HCT116 (cell line): ENCODE data around the gene ALG1L2. TPM values are rescaled to one million over a fixed set of nuclear protein-coding genes. Genes with fewer than 3 reads are reported as not detected.

ENCODE experiments used
- ATAC-seq: fragments of 200-7000 bp; cut with Tn5 transposase; 2 replicates; pipeline ENCODE4 v1.9.1; 2020; ENCODE audit warnings: mild to moderate bottlenecking, moderate library complexity
- BruUV-seq: library from RNA; stranded (reverse); fragments of 400-500 nt; replicated peaks from 2 replicates; lab custom pipeline; 2021; lab: Mats Ljungman, UMichigan
- CTCF ChIA-PET: fragments of 300-600 bp; sonication (Branson Sonifier 250); formaldehyde crosslinking; loops from one replicate; lab custom pipeline; 2021; ENCODE audit warnings: antibody characterized with exemption; lab: Charles Lee
- POLR2A ChIA-PET: fragments of 300-600, 350-600 bp; sonication (Branson Sonifier 250); formaldehyde crosslinking; loops from one replicate; lab custom pipeline; 2021; ENCODE audit warnings: antibody characterized with exemption; lab: Charles Lee
- RAD21 ChIA-PET, 2 experiments: fragments of 300-600 bp; sonication (Branson Sonifier 250); formaldehyde crosslinking; loops; one replicate each; lab custom pipeline; 2023; ENCODE audit warnings: low total read pairs in 2 of 2; ENCODE audit not compliant: uncharacterized antibody in 2 of 2, unreplicated experiment in 2 of 2, low non-redundant PET in 1 of 2; lab: Charles Lee
- DNase-seq: peaks from one replicate; pipeline ENCODE4 v3.0.0-alpha.2; 2010; ENCODE audit warnings: low read depth, low spot score
- H2AFZ ChIP-seq: fragments of 200-600 bp; shearing (Covaris generic), sonication (generic); 2 replicates; pipeline ENCODE4 v1.6.1; 2017; ENCODE audit warnings: low read depth, mixed run types, mixed read lengths, antibody characterized with exemption, low read length; ENCODE audit not compliant: poor library complexity, severe bottlenecking
- H3K27ac ChIP-seq: 2 replicates; pipeline ENCODE4 v1.5.1; 2012; ENCODE audit warnings: low read depth, low read length
- H3K27me3 ChIP-seq: fragments of 200-600 bp; sonication (generic); 2 replicates; pipeline ENCODE4 v1.6.1; 2016; ENCODE audit warnings: mixed run types, low read length, mixed read lengths; ENCODE audit not compliant: insufficient read depth
- H3K36me3 ChIP-seq, 2 experiments: fragments of 200-500 bp in 1 of 2; fragments of 200-600 bp in 1 of 2; sonication (Bioruptor generic) in 1 of 2; sonication (generic) in 1 of 2; 2 replicates each; pipeline versions ENCODE4 v1.5.1 to v1.6.1; 2014 to 2016; ENCODE audit warnings: low read length in 2 of 2, inconsistent platforms in 1 of 2, mixed read lengths in 1 of 2, mixed run types in 1 of 2; ENCODE audit not compliant: insufficient read depth in 2 of 2, control insufficient read depth in 1 of 2
- H3K4me1 ChIP-seq, 2 experiments: fragments of 200-600 bp in 1 of 2; sonication (generic) in 1 of 2; 2 replicates each; pipeline versions ENCODE4 v1.5.1 to v1.6.1; 2012 to 2017; ENCODE audit warnings: low read length in 2 of 2, inconsistent platforms in 1 of 2, mild to moderate bottlenecking in 1 of 2, mixed read lengths in 1 of 2, mixed run types in 1 of 2, moderate library complexity in 1 of 2; ENCODE audit not compliant: insufficient read depth in 2 of 2, control insufficient read depth in 1 of 2
- H3K4me2 ChIP-seq: fragments of 200-600 bp; sonication (generic); 2 replicates; pipeline ENCODE4 v1.6.1; 2017; ENCODE audit warnings: mixed run types, low read length, mixed read lengths
- H3K4me3 ChIP-seq, 2 experiments: fragments of 200-600 bp in 1 of 2; sonication (generic) in 1 of 2; replicated peaks in 1 of 2; 2 replicates each; pipeline ENCODE4 v1.5.1; 2011 to 2016; ENCODE audit warnings: low read length in 2 of 2, control low read depth in 1 of 2, low read depth in 1 of 2, mild to moderate bottlenecking in 1 of 2, mixed read lengths in 1 of 2, mixed run types in 1 of 2
- H3K79me2 ChIP-seq: fragments of 200-600 bp; sonication (generic); 2 replicates; pipeline ENCODE4 v1.6.1; 2017; ENCODE audit warnings: mild to moderate bottlenecking, mixed run types, low read length, moderate library complexity, mixed read lengths; ENCODE audit not compliant: insufficient read depth
- H3K9ac ChIP-seq: fragments of 200-600 bp; sonication (generic); 2 replicates; pipeline ENCODE4 v1.6.1; 2016; ENCODE audit warnings: low read length, mixed read lengths
- H3K9me2 ChIP-seq: fragments of 200-600 bp; sonication (generic), shearing (Covaris generic); 2 replicates; pipeline ENCODE4 v1.6.1; 2017; ENCODE audit warnings: mixed run types, mild to moderate bottlenecking, moderate library complexity; ENCODE audit not compliant: insufficient read depth
- H3K9me3 ChIP-seq, 2 experiments: fragments of 200-500 bp in 1 of 2; fragments of 200-600 bp in 1 of 2; sonication (Bioruptor generic) in 1 of 2; sonication (generic) in 1 of 2; 2 replicates each; pipeline ENCODE4 v1.6.1; 2014 to 2017; ENCODE audit warnings: low read length in 2 of 2, mixed read lengths in 2 of 2, inconsistent platforms in 1 of 2, low read depth in 1 of 2, mild to moderate bottlenecking in 1 of 2, mixed run types in 1 of 2, moderate library complexity in 1 of 2; ENCODE audit not compliant: control insufficient read depth in 1 of 2, insufficient read depth in 1 of 2
- H4K20me1 ChIP-seq: fragments of 200-600 bp; sonication (generic), shearing (Covaris generic); 2 replicates; pipeline ENCODE4 v1.6.1; 2017; ENCODE audit warnings: mixed run types, mild to moderate bottlenecking, moderate library complexity; ENCODE audit not compliant: insufficient read depth
- ATF3 ChIP-seq: IDR thresholded peaks from 2 replicates; pipeline ENCODE4 v1.6.1; 2012
- CBX3 ChIP-seq: IDR thresholded peaks from 2 replicates; pipeline ENCODE4 v1.6.1; 2012; ENCODE audit warnings: low read depth
- CEBPB ChIP-seq: IDR thresholded peaks from 2 replicates; pipeline ENCODE4 v1.6.1; 2012; ENCODE audit warnings: low read depth
- CTCF ChIP-seq, 3 experiments: fragments of 200-600 bp in 1 of 3; sonication (generic) in 1 of 3; IDR thresholded peaks in 2 of 3; conservative IDR thresholded peaks in 1 of 3; 2 replicates each; pipeline ENCODE4 v1.5.1; 2012 to 2017; ENCODE audit warnings: low read depth in 2 of 3, low read length in 2 of 3, antibody characterized with exemption in 1 of 3, borderline replicate concordance in 1 of 3, control low read depth in 1 of 3, mild to moderate bottlenecking in 1 of 3, mixed read lengths in 1 of 3, mixed run types in 1 of 3, moderate library complexity in 1 of 3; ENCODE audit not compliant: insufficient read depth in 1 of 3
- EGR1 ChIP-seq: IDR thresholded peaks from 2 replicates; pipeline ENCODE4 v1.6.1; 2012; ENCODE audit warnings: low read depth
- ELF1 ChIP-seq: IDR thresholded peaks from 2 replicates; pipeline ENCODE4 v1.6.1; 2012; ENCODE audit warnings: low read depth, borderline replicate concordance
- EZH2phosphoT487 ChIP-seq: fragments of 200-600 bp; IDR thresholded peaks from 2 replicates; pipeline ENCODE4 v1.6.1; 2018; ENCODE audit warnings: antibody characterized with exemption, borderline replicate concordance
- FOSL1 ChIP-seq: IDR thresholded peaks from 2 replicates; pipeline ENCODE4 v1.6.1; 2012; ENCODE audit warnings: low read depth
- JUND ChIP-seq: IDR thresholded peaks from 2 replicates; pipeline ENCODE4 v1.6.1; 2012
- MAX ChIP-seq: IDR thresholded peaks from 2 replicates; pipeline ENCODE4 v1.6.1; 2012
- POLR2AphosphoS5 ChIP-seq: IDR thresholded peaks from 2 replicates; pipeline ENCODE4 v1.6.1; 2011; ENCODE audit warnings: mild to moderate bottlenecking, low read depth, low read length, moderate library complexity
- REST ChIP-seq: IDR thresholded peaks from 2 replicates; pipeline ENCODE4 v1.6.1; 2012; ENCODE audit warnings: low read depth
- SIN3A ChIP-seq: IDR thresholded peaks from 2 replicates; pipeline ENCODE4 v1.6.1; 2012; ENCODE audit warnings: low read depth
- SP1 ChIP-seq: IDR thresholded peaks from 2 replicates; pipeline ENCODE4 v1.6.1; 2012; ENCODE audit warnings: low read depth
- SRF ChIP-seq: IDR thresholded peaks from 2 replicates; pipeline ENCODE4 v1.6.1; 2012; ENCODE audit warnings: low read depth
- TCF7L2 ChIP-seq: IDR thresholded peaks from 2 replicates; pipeline ENCODE4 v1.7.0; 2011; ENCODE audit warnings: borderline replicate concordance, inconsistent platforms; ENCODE audit not compliant: insufficient read depth, insufficient read length; ENCODE audit errors: extremely low read depth
- YY1 ChIP-seq: IDR thresholded peaks from 2 replicates; pipeline ENCODE4 v1.6.1; 2011; ENCODE audit warnings: low read length, low read depth, moderate library complexity, mild to moderate bottlenecking; ENCODE audit not compliant: insufficient replicate concordance; ENCODE audit errors: extremely low read depth
- ZBTB33 ChIP-seq: IDR thresholded peaks from 2 replicates; pipeline ENCODE4 v1.6.1; 2011; ENCODE audit warnings: mild to moderate bottlenecking, low read length, moderate library complexity; ENCODE audit not compliant: insufficient replicate concordance; ENCODE audit errors: extremely low read depth
- ZFX ChIP-seq: fragments of 450-650 bp; IDR thresholded peaks from 2 replicates; pipeline ENCODE4 v1.6.1; 2017
- intact Hi-C: fragments of 100-400 bp; cut with micrococcal nuclease; formaldehyde crosslinking; loops from 2 replicates; pipeline ENCODE4 v1.10.0; 2022
- total RNA-seq: library from RNA; stranded (reverse); gene quantifications from one replicate; pipeline ENCODE4 v1.2.1, GENCODE V29; 2021; ENCODE audit not compliant: unreplicated experiment

Gene ALG1L2
- total RNA-seq, 1 experiment from 2014 or later = 0.44 TPM

- Histone ChIP-seq H3K79me2 (peaks cover 15% of the 10 kb centered on the region; the same call in 1 of the 2 replicates), H3K36me3 (no peaks in the 10 kb centered on the region), H3K4me2 (peak overlapping the region; percentile 74), H3K9me3 (no peaks in the 10 kb centered on the region), H2AFZ (no peak overlapping the region), H3K27ac (peak overlapping the region; percentile 76), H3K27me3 (no peaks in the 10 kb centered on the region), H3K9ac (peak overlapping the region; percentile 85), H3K4me3 (peak overlapping the region; percentile 74 to 79), H4K20me1 (no peaks in the 10 kb centered on the region), H3K4me1 (peaks cover 16 to 25% of the 10 kb centered on the region in 2 experiments), H3K9me2 (no peaks in the 10 kb centered on the region)
- peak; percentile 99 for ATAC-seq
- DNase-seq = peak; percentile 93
- intact Hi-C loops = no loop called here
- RAD21 ChIA-PET = interaction anchor here (0.6 to 0.7 kb wide), 4 partner anchors 13 to 1300 kb away, joined by 3 to 7 read pairs (median 4); no protein-coding TSS in a partner anchor
- POLR2A ChIA-PET = no interaction called here
- no TSS peak for BruUV-seq
- CTCF ChIA-PET = interaction anchor here (0.5 to 1.4 kb wide), 5 partner anchors 13 to 779 kb away, joined by 3 to 11 read pairs (median 3); no protein-coding TSS in a partner anchor
- TF ChIP-seq ZBTB33 (no peak), CEBPB (no peak), CBX3 (no peak), EZH2phosphoT487 (no peak), REST (no peak), TCF7L2 (no peak), SIN3A (no peak), MAX (peak; percentile 62), POLR2AphosphoS5 (peak; percentile 78), CTCF (IDR thresholded peaks at IDR 0.05 in 2 of 3, conservative IDR thresholded peaks at IDR 0.05 in 1 of 3; ENCODE audit: borderline replicate concordance in 1 of 3, insufficient read depth in 1 of 3, low read depth in 2 of 3, low read length in 2 of 3) (no peak), EGR1 (peak; percentile 78), JUND (no peak), ATF3 (no peak), SRF (no peak), ELF1 (no peak), ZFX (no peak), SP1 (0 out of 2 replicates have a peak, but pooled peaks have one; percentile 29), FOSL1 (no peak), YY1 (peak; percentile 92)
These were observed 29.7 kb downstream of the ALG1L2 start for GRCh38 chr3:130111185-130111864.
